Measurements from ENCODE around the gene LDB3.

LDB3 gene

DNA sequence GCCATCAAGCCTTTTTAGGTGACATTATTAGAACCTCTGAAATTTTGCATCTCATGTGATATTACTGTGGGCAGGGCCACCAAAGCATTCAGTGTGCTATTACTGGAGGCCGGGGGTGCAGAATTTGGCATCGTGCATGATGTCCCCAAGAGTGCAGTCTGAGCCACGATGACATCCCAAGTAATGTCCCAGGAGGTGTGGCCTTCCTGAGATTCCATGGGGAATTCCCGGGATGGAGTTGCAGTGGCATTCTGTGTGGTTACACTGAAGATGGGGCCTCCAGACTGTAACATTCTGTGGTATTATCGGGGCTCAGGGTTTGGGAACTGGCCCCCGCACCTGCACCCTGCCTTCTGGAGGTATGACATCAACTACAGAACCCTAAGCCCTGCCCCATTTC lies 9.1 kb downstream of the LDB3 start:
- H3K79me1 ChIP-seq (ENCODE audit: low read length) = no peaks in the 10 kb centered on the region
- no peaks in the 10 kb centered on the region for H3K36me3 ChIP-seq (ENCODE audit: control insufficient read depth, insufficient read depth, low read length)
- no peak overlapping the region for H4K8ac ChIP-seq (ENCODE audit: low read depth, low read length)
- H3K4ac ChIP-seq (ENCODE audit: low read depth, low read length) = no peak overlapping the region
- H2BK5ac ChIP-seq (ENCODE audit: low read length) = no peak overlapping the region
- H4K5ac ChIP-seq (ENCODE audit: low read length) = no peak overlapping the region
- H2BK15ac ChIP-seq (replicated peaks; ENCODE audit: low read depth) = no peak overlapping the region
- H2AK5ac ChIP-seq (ENCODE audit: low read length) = no peak overlapping the region
- no peak overlapping the region for H3K23ac ChIP-seq (ENCODE audit: low read length)
- H2BK120ac ChIP-seq (ENCODE audit: low read depth, low read length) = no peak overlapping the region
- H3K27ac ChIP-seq (ENCODE audit: low read depth, low read length) = no peak overlapping the region
- no peak overlapping the region for H3K18ac ChIP-seq (ENCODE audit: low read length)
- H3K4me1 ChIP-seq (ENCODE audit: control insufficient read depth, low read depth, low read length) = peaks cover 4% of the 10 kb centered on the region
- no peaks in the 10 kb centered on the region for H3K27me3 ChIP-seq (ENCODE audit: insufficient read depth, low read length, poor library complexity)
- no peaks in the 10 kb centered on the region for H3K79me2 ChIP-seq (ENCODE audit: control insufficient read depth, insufficient read depth, low read length)
- H3K56ac ChIP-seq (ENCODE audit: low read length) = no peak overlapping the region
- H3K9ac ChIP-seq (ENCODE audit: low read length) = no peak overlapping the region
- H3K4me3 ChIP-seq (ENCODE audit: low read length) = no peak overlapping the region
- no CpG with 5 or more reads among the region's 6 CpGs for WGBS (ENCODE audit: extremely low coverage, insufficient coverage, low lambda C conversion rate)
- no peak overlapping the region for H3K4me2 ChIP-seq (ENCODE audit: low read length)
- DNase-seq = no peak

GRCh38 chr10:86678999-86679792 lies 10.9 kb downstream of the LDB3 start:
- H3K18ac ChIP-seq (ENCODE audit: low read length) = no peak overlapping the region
- no peak overlapping the region for H3K23ac ChIP-seq (ENCODE audit: low read length)
- H2BK120ac ChIP-seq (ENCODE audit: low read depth, low read length) = no peak overlapping the region
- H3K4me3 ChIP-seq (ENCODE audit: low read length) = no peak overlapping the region
- no peaks in the 10 kb centered on the region for H3K79me1 ChIP-seq (ENCODE audit: low read length)
- H2BK15ac ChIP-seq (replicated peaks; ENCODE audit: low read depth) = no peak overlapping the region
- H2AK5ac ChIP-seq (ENCODE audit: low read length) = no peak overlapping the region
- H4K8ac ChIP-seq (ENCODE audit: low read depth, low read length) = no peak overlapping the region
- no peak for DNase-seq
- H3K27ac ChIP-seq (ENCODE audit: low read depth, low read length) = no peak overlapping the region
- no peaks in the 10 kb centered on the region for H3K79me2 ChIP-seq (ENCODE audit: control insufficient read depth, insufficient read depth, low read length)
- H2BK5ac ChIP-seq (ENCODE audit: low read length) = no peak overlapping the region
- no peak overlapping the region for H3K56ac ChIP-seq (ENCODE audit: low read length)
- no peak overlapping the region for H3K9ac ChIP-seq (ENCODE audit: low read length)
- H3K4me2 ChIP-seq (ENCODE audit: low read length) = no peak overlapping the region
- no peak overlapping the region for H3K4ac ChIP-seq (ENCODE audit: low read depth, low read length)
- H3K27me3 ChIP-seq (ENCODE audit: insufficient read depth, low read length, poor library complexity) = no peaks in the 10 kb centered on the region
- no peak overlapping the region for H4K5ac ChIP-seq (ENCODE audit: low read length)
- H3K36me3 ChIP-seq (ENCODE audit: control insufficient read depth, insufficient read depth, low read length) = no peaks in the 10 kb centered on the region
- H3K4me1 ChIP-seq (ENCODE audit: control insufficient read depth, low read depth, low read length) = no peaks in the 10 kb centered on the region
- no CpG with 5 or more reads among the region's 13 CpGs for WGBS (ENCODE audit: extremely low coverage, insufficient coverage, low lambda C conversion rate)

GRCh38 chr10:86681047-86681446 lies 12.7 kb downstream of the LDB3 start:
- no CpG with 5 or more reads among the region's 14 CpGs for WGBS (ENCODE audit: extremely low coverage, insufficient coverage, low lambda C conversion rate)
- H3K36me3 ChIP-seq (ENCODE audit: control insufficient read depth, insufficient read depth, low read length) = no peaks in the 10 kb centered on the region
- DNase-seq = no peak
- H4K8ac ChIP-seq (ENCODE audit: low read depth, low read length) = no peak overlapping the region
- no peak overlapping the region for H2BK15ac ChIP-seq (replicated peaks; ENCODE audit: low read depth)
- H3K4ac ChIP-seq (ENCODE audit: low read depth, low read length) = no peak overlapping the region
- H3K79me2 ChIP-seq (ENCODE audit: control insufficient read depth, insufficient read depth, low read length) = no peaks in the 10 kb centered on the region
- H3K4me1 ChIP-seq (ENCODE audit: control insufficient read depth, low read depth, low read length) = peaks cover 2% of the 10 kb centered on the region
- no peak overlapping the region for H2BK120ac ChIP-seq (ENCODE audit: low read depth, low read length)
- no peak overlapping the region for H3K23ac ChIP-seq (ENCODE audit: low read length)
- H3K4me3 ChIP-seq (ENCODE audit: low read length) = no peak overlapping the region
- no peak overlapping the region for H2BK5ac ChIP-seq (ENCODE audit: low read length)
- H3K9ac ChIP-seq (ENCODE audit: low read length) = no peak overlapping the region
- H3K27me3 ChIP-seq (ENCODE audit: insufficient read depth, low read length, poor library complexity) = no peaks in the 10 kb centered on the region
- H3K56ac ChIP-seq (ENCODE audit: low read length) = no peak overlapping the region
- no peaks in the 10 kb centered on the region for H3K79me1 ChIP-seq (ENCODE audit: low read length)
- H3K4me2 ChIP-seq (ENCODE audit: low read length) = no peak overlapping the region
- no peak overlapping the region for H2AK5ac ChIP-seq (ENCODE audit: low read length)
- no peak overlapping the region for H4K5ac ChIP-seq (ENCODE audit: low read length)
- no peak overlapping the region for H3K27ac ChIP-seq (ENCODE audit: low read depth, low read length)
- no peak overlapping the region for H3K18ac ChIP-seq (ENCODE audit: low read length)

- Histone ChIP-seq H2BK120ac (ENCODE audit: low read depth, low read length) (no peak overlapping the region), H3K79me1 (ENCODE audit: low read length) (no peaks in the 10 kb centered on the region), H3K4ac (ENCODE audit: low read depth, low read length) (no peak overlapping the region), H2BK15ac (replicated peaks; ENCODE audit: low read depth) (no peak overlapping the region), H3K4me3 (ENCODE audit: low read length) (no peak overlapping the region), H3K56ac (ENCODE audit: low read length) (no peak overlapping the region), H2AK5ac (ENCODE audit: low read length) (no peak overlapping the region), H3K4me1 (ENCODE audit: control insufficient read depth, low read depth, low read length) (peaks cover 2% of the 10 kb centered on the region), H3K18ac (ENCODE audit: low read length) (no peak overlapping the region), H3K79me2 (ENCODE audit: control insufficient read depth, insufficient read depth, low read length) (no peaks in the 10 kb centered on the region), H3K4me2 (ENCODE audit: low read length) (no peak overlapping the region), H4K5ac (ENCODE audit: low read length) (no peak overlapping the region), H3K23ac (ENCODE audit: low read length) (no peak overlapping the region), H3K36me3 (ENCODE audit: control insufficient read depth, insufficient read depth, low read length) (no peaks in the 10 kb centered on the region), H3K27ac (ENCODE audit: low read depth, low read length) (no peak overlapping the region), H3K9ac (ENCODE audit: low read length) (no peak overlapping the region), H4K8ac (ENCODE audit: low read depth, low read length) (no peak overlapping the region), H3K27me3 (ENCODE audit: insufficient read depth, low read length, poor library complexity) (no peaks in the 10 kb centered on the region), H2BK5ac (ENCODE audit: low read length) (no peak overlapping the region)
- no CpG with 5 or more reads among the region's 22 CpGs for WGBS (ENCODE audit: extremely low coverage, insufficient coverage, low lambda C conversion rate)
- no peak for DNase-seq
Observed at GRCh38 chr10:86681722-86682386, 13.5 kb downstream of the LDB3 start.

- Histone ChIP-seq H3K79me2 (ENCODE audit: control insufficient read depth, insufficient read depth, low read length) (no peaks in the 10 kb centered on the region), H3K9ac (ENCODE audit: low read length) (no peak overlapping the region), H2BK120ac (ENCODE audit: low read depth, low read length) (no peak overlapping the region), H3K56ac (ENCODE audit: low read length) (no peak overlapping the region), H2AK5ac (ENCODE audit: low read length) (no peak overlapping the region), H3K4ac (ENCODE audit: low read depth, low read length) (no peak overlapping the region), H3K27ac (ENCODE audit: low read depth, low read length) (no peak overlapping the region), H4K8ac (ENCODE audit: low read depth, low read length) (no peak overlapping the region), H3K4me3 (ENCODE audit: low read length) (no peak overlapping the region), H3K4me1 (ENCODE audit: control insufficient read depth, low read depth, low read length) (peaks cover 2% of the 10 kb centered on the region), H4K5ac (ENCODE audit: low read length) (no peak overlapping the region), H3K18ac (ENCODE audit: low read length) (no peak overlapping the region), H3K27me3 (ENCODE audit: insufficient read depth, low read length, poor library complexity) (no peaks in the 10 kb centered on the region), H2BK5ac (ENCODE audit: low read length) (no peak overlapping the region), H3K4me2 (ENCODE audit: low read length) (no peak overlapping the region), H3K36me3 (ENCODE audit: control insufficient read depth, insufficient read depth, low read length) (no peaks in the 10 kb centered on the region), H2BK15ac (replicated peaks; ENCODE audit: low read depth) (no peak overlapping the region), H3K23ac (ENCODE audit: low read length) (no peak overlapping the region), H3K79me1 (ENCODE audit: low read length) (no peaks in the 10 kb centered on the region)
- DNase-seq = no peak
- no CpG with 5 or more reads among the region's 2 CpGs for WGBS (ENCODE audit: extremely low coverage, insufficient coverage, low lambda C conversion rate)
Observed at GRCh38 chr10:86682675-86683074, 14.4 kb downstream of the LDB3 start.
